Trophoblast cell (in vitro differentiated cells and primary cell): ENCODE measurements around the gene ELP1.

Experiments
- DNase-seq, 2 donors: peaks; one replicate each; pipeline ENCODE4 v3.0.0-alpha.2; 2016
- H2AFZ ChIP-seq: 2 replicates; pipeline ENCODE4 v1.6.1; 2013; ENCODE audit warnings: low read length, moderate library complexity, mild to moderate bottlenecking; ENCODE audit not compliant: insufficient read depth, poor library complexity
- H2AK5ac ChIP-seq: 2 replicates; pipeline ENCODE4 v1.6.1; 2013; ENCODE audit warnings: mild to moderate bottlenecking, low read length
- H2BK120ac ChIP-seq: 2 replicates; pipeline ENCODE4 v1.6.1; 2013; ENCODE audit warnings: low read length, mild to moderate bottlenecking, moderate library complexity; ENCODE audit not compliant: insufficient read depth, poor library complexity
- H2BK12ac ChIP-seq: 2 replicates; pipeline ENCODE4 v1.6.1; 2013; ENCODE audit warnings: mild to moderate bottlenecking, low read length, moderate library complexity
- H2BK5ac ChIP-seq: 2 replicates; pipeline ENCODE4 v1.6.1; 2013; ENCODE audit warnings: low read length, low read depth, moderate library complexity, mild to moderate bottlenecking; ENCODE audit not compliant: poor library complexity
- H3K14ac ChIP-seq: 2 replicates; pipeline ENCODE4 v1.6.1; 2013; ENCODE audit warnings: mild to moderate bottlenecking, low read length
- H3K18ac ChIP-seq: 2 replicates; pipeline ENCODE4 v1.6.1; 2013; ENCODE audit warnings: mild to moderate bottlenecking, low read length
- H3K23ac ChIP-seq: 2 replicates; pipeline ENCODE4 v1.6.1; 2013; ENCODE audit warnings: low read length
- H3K27ac ChIP-seq: 2 replicates; pipeline ENCODE4 v1.5.1; 2013; ENCODE audit warnings: low read depth, mild to moderate bottlenecking, inconsistent platforms, low read length, moderate library complexity
- H3K27me3 ChIP-seq: 2 replicates; pipeline ENCODE4 v1.6.1; 2013; ENCODE audit warnings: inconsistent platforms, mild to moderate bottlenecking, low read length, moderate library complexity; ENCODE audit not compliant: insufficient read depth
- H3K36me3 ChIP-seq, 2 experiments: 1 replicate in 1 of 2; 2 replicates in 1 of 2; pipeline ENCODE4 v1.6.1; 2013; ENCODE audit warnings: low read length in 2 of 2, mild to moderate bottlenecking in 2 of 2, moderate library complexity in 1 of 2; ENCODE audit not compliant: insufficient read depth in 2 of 2, control insufficient read depth in 1 of 2
- H3K4ac ChIP-seq: 2 replicates; pipeline ENCODE4 v1.6.1; 2013; ENCODE audit warnings: low read depth, mild to moderate bottlenecking, low read length, moderate library complexity
- H3K4me1 ChIP-seq, 2 experiments: 1 replicate in 1 of 2; 2 replicates in 1 of 2; pipeline ENCODE4 v1.6.1; 2013; ENCODE audit warnings: low read length in 2 of 2, mild to moderate bottlenecking in 2 of 2, moderate library complexity in 1 of 2; ENCODE audit not compliant: insufficient read depth in 2 of 2, control insufficient read depth in 1 of 2
- H3K4me2 ChIP-seq: 2 replicates; pipeline ENCODE4 v1.6.1; 2013; ENCODE audit warnings: inconsistent platforms, mild to moderate bottlenecking, low read length, moderate library complexity
- H3K4me3 ChIP-seq: 2 replicates; pipeline ENCODE4 v1.5.1; 2013; ENCODE audit warnings: mild to moderate bottlenecking, low read depth, low read length, inconsistent platforms
- H3K79me1 ChIP-seq: one replicate; pipeline ENCODE4 v1.6.1; 2013; ENCODE audit warnings: low read length
- H3K79me2 ChIP-seq: 2 replicates; pipeline ENCODE4 v1.6.1; 2013; ENCODE audit warnings: low read length, mild to moderate bottlenecking; ENCODE audit not compliant: control insufficient read depth, insufficient read depth, poor library complexity
- H3K9ac ChIP-seq: 2 replicates; pipeline ENCODE4 v1.6.1; 2013; ENCODE audit warnings: mild to moderate bottlenecking, low read length
- H3K9me3 ChIP-seq: 2 replicates; pipeline ENCODE4 v1.6.1; 2013; ENCODE audit warnings: low read depth, mild to moderate bottlenecking, control low read depth, inconsistent platforms, low read length; ENCODE audit not compliant: insufficient read depth
- H4K12ac ChIP-seq: 2 replicates; pipeline ENCODE4 v1.6.1; 2013; ENCODE audit warnings: low read depth, mild to moderate bottlenecking, low read length, moderate library complexity
- H4K8ac ChIP-seq: 2 replicates; pipeline ENCODE4 v1.6.1; 2013; ENCODE audit warnings: low read depth, mild to moderate bottlenecking, low read length, moderate library complexity
- H4K91ac ChIP-seq: one replicate; pipeline ENCODE4 v1.6.1; 2013; ENCODE audit warnings: low read depth, mild to moderate bottlenecking, low read length, moderate library complexity
- WGBS: extraction: QIAGEN DNeasy Blood & Tissue Kit; methylation state at CpG from one replicate; pipeline ENCODE4 v1.1.7; 2013; ENCODE audit warnings: missing lambda C conversion rate; ENCODE audit not compliant: insufficient read length, insufficient coverage; ENCODE audit errors: extremely low coverage; 5-methylcytosine and 5-hydroxymethylcytosine counted together

Gene ELP1

DNA sequence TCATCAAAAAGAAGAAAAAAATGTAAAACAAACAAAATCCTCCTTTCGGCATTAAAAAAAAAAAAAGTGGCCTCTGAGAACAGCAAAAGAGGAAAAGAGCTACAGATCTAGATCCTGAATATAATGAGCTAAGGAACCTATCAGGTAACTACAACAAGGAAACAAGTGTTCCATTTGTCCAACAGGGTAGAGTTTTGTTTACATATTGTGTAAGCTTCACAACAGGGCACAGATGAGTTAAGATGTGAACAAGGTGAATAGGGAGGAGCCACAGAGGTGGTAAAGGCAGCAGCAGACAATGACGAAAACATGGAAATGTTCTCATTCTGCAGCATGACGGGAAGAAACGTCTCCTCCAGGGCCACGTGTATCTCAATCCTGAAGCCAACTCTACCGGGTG, 14.4 kb downstream of the ELP1 start:
- no peak for DNase-seq
- no CpG with 5 or more reads among the region's 6 CpGs for WGBS
- no peak overlapping the region for H4K8ac ChIP-seq
- no peak overlapping the region for H3K18ac ChIP-seq
- H3K79me2 ChIP-seq, result no peaks in the 10 kb centered on the region
- H2BK12ac ChIP-seq, result no peak overlapping the region
- no peak overlapping the region for H3K4me3 ChIP-seq
- no peak overlapping the region for H4K91ac ChIP-seq
- H3K27ac ChIP-seq, result no peak overlapping the region
- no peak overlapping the region for H3K4me2 ChIP-seq
- no peak overlapping the region for H4K12ac ChIP-seq
- H3K4ac ChIP-seq, result no peak overlapping the region
- no peaks in the 10 kb centered on the region for H3K4me1 ChIP-seq
- no peak overlapping the region for H2AK5ac ChIP-seq
- no peak overlapping the region for H3K23ac ChIP-seq
- no peak overlapping the region for H2BK5ac ChIP-seq
- no peak overlapping the region for H2AFZ ChIP-seq
- H3K27me3 ChIP-seq, result no peaks in the 10 kb centered on the region
- H3K79me1 ChIP-seq, result no peaks in the 10 kb centered on the region
- no peaks in the 10 kb centered on the region for H3K9me3 ChIP-seq
- H3K9ac ChIP-seq, result no peak overlapping the region
- H2BK120ac ChIP-seq, result no peak overlapping the region
- no peak overlapping the region for H3K14ac ChIP-seq
- H3K36me3 ChIP-seq, result peaks cover 7 to 19% of the 10 kb centered on the region in 2 experiments

GRCh38 chr9:108913391-108913790, 20.5 kb downstream of the ELP1 start:
- Histone ChIP-seq H3K36me3 (peaks cover 12 to 21% of the 10 kb centered on the region in 2 experiments), H3K23ac (no peak overlapping the region), H3K4me2 (no peak overlapping the region), H2AFZ (no peak overlapping the region), H3K4me1 (no peaks in the 10 kb centered on the region), H3K14ac (no peak overlapping the region), H3K4ac (no peak overlapping the region), H3K79me2 (no peaks in the 10 kb centered on the region), H4K8ac (no peak overlapping the region), H4K91ac (no peak overlapping the region), H2BK120ac (no peak overlapping the region), H3K79me1 (no peaks in the 10 kb centered on the region), H3K18ac (no peak overlapping the region), H3K4me3 (no peak overlapping the region), H3K27ac (no peak overlapping the region), H2AK5ac (no peak overlapping the region), H4K12ac (no peak overlapping the region), H3K9ac (no peak overlapping the region), H3K27me3 (no peaks in the 10 kb centered on the region), H2BK12ac (no peak overlapping the region), H2BK5ac (no peak overlapping the region), H3K9me3 (no peaks in the 10 kb centered on the region)
- no peak for DNase-seq
- WGBS, result no CpG with 5 or more reads among the region's 5 CpGs

DNA sequence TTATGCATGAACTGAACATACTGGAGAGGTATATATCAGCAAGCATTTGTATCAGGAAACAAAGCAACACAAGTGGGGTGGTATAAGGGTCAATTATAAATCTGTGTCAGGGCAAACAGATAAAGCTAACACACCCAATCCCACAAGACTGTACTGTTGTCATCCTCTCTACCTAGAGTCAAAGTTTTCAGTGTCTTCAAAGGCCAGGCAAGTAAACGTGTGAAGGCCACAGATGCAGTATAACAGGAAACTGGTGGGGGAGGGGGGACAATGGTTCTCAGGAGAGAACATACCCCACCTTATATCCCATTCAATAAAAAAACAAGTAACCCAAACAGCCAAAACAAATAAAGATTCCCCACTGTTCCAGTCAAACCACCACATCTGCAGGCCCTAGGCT, 22.1 kb downstream of the ELP1 start:
- Histone ChIP-seq H2AK5ac (no peak overlapping the region), H3K4me3 (no peak overlapping the region), H4K12ac (no peak overlapping the region), H2AFZ (no peak overlapping the region), H3K9me3 (no peaks in the 10 kb centered on the region), H4K8ac (no peak overlapping the region), H3K14ac (no peak overlapping the region), H3K4me1 (no peaks in the 10 kb centered on the region), H3K79me1 (no peaks in the 10 kb centered on the region), H3K4me2 (no peak overlapping the region), H3K27ac (no peak overlapping the region), H2BK120ac (no peak overlapping the region), H3K18ac (no peak overlapping the region), H3K27me3 (no peaks in the 10 kb centered on the region), H3K79me2 (no peaks in the 10 kb centered on the region), H4K91ac (no peak overlapping the region), H3K23ac (no peak overlapping the region), H3K4ac (no peak overlapping the region), H3K36me3 (peaks cover 9 to 28% of the 10 kb centered on the region in 2 experiments), H2BK12ac (no peak overlapping the region), H2BK5ac (no peak overlapping the region), H3K9ac (no peak overlapping the region)
- DNase-seq, result no peak
- no CpG with 5 or more reads among the region's 1 CpG for WGBS

DNA sequence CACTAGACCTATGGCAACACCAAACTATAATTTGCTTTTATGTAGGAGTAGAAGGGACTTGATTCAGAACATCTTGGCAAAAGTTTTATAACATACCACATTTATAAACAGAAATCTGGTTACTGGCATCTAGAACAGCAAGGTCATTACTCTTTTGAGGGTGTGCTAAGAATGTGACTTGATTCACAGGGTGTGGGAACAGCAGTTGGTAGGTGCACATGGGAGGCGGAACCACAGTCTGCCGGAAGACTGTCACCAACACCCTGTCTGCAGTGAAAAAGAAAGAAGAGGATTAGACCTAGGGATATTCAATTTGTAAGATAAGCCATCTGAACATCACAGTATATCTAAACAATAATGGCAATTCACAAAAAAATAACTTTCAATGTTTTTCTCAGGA, 23.0 kb downstream of the ELP1 start:
- Histone ChIP-seq H3K4me2 (no peak overlapping the region), H4K12ac (no peak overlapping the region), H2BK120ac (no peak overlapping the region), H2BK12ac (no peak overlapping the region), H3K9ac (no peak overlapping the region), H3K27me3 (no peaks in the 10 kb centered on the region), H3K23ac (no peak overlapping the region), H4K8ac (no peak overlapping the region), H3K14ac (no peak overlapping the region), H3K79me2 (no peaks in the 10 kb centered on the region), H3K27ac (no peak overlapping the region), H3K4me1 (no peaks in the 10 kb centered on the region), H3K18ac (no peak overlapping the region), H3K4me3 (no peak overlapping the region), H3K36me3 (peaks cover 11 to 31% of the 10 kb centered on the region in 2 experiments), H3K4ac (no peak overlapping the region), H2BK5ac (no peak overlapping the region), H2AFZ (no peak overlapping the region), H3K9me3 (no peaks in the 10 kb centered on the region), H3K79me1 (no peaks in the 10 kb centered on the region), H4K91ac (no peak overlapping the region), H2AK5ac (no peak overlapping the region)
- no peak for DNase-seq
- WGBS, result no CpG with 5 or more reads among the region's 2 CpGs
